Neuronal stem cell (in vitro differentiated cells): ENCODE data around the gene GRAMD4.

Experiments
- DNase-seq: peaks from one replicate; pipeline ENCODE4 v3.0.0-alpha.2; 2013; ENCODE audit warnings: low spot score
- H2AFZ ChIP-seq: one replicate; pipeline ENCODE4 v1.6.1; 2013; ENCODE audit warnings: mild to moderate bottlenecking, low read length, inconsistent platforms
- H2AK5ac ChIP-seq: 2 replicates; pipeline ENCODE4 v1.6.1; 2013; ENCODE audit warnings: low read depth, mild to moderate bottlenecking, inconsistent platforms, low read length, moderate library complexity, mixed read lengths
- H2BK120ac ChIP-seq: 2 replicates; pipeline ENCODE4 v1.6.1; 2013; ENCODE audit warnings: low read depth, mild to moderate bottlenecking, inconsistent platforms, low read length, moderate library complexity, mixed read lengths
- H2BK12ac ChIP-seq: one replicate; pipeline ENCODE4 v1.6.1; 2013; ENCODE audit warnings: low read length, inconsistent platforms
- H2BK15ac ChIP-seq: 2 replicates; pipeline ENCODE4 v1.6.1; 2013; ENCODE audit warnings: mild to moderate bottlenecking, low read length, inconsistent platforms, mixed read lengths
- H2BK5ac ChIP-seq: one replicate; pipeline ENCODE4 v1.6.1; 2013; ENCODE audit warnings: inconsistent platforms, mild to moderate bottlenecking, low read length, moderate library complexity
- H3K14ac ChIP-seq: one replicate; pipeline ENCODE4 v1.6.1; 2013; ENCODE audit warnings: low read length, inconsistent platforms
- H3K18ac ChIP-seq: 2 replicates; pipeline ENCODE4 v1.6.1; 2013; ENCODE audit warnings: low read length, inconsistent platforms
- H3K23ac ChIP-seq: 2 replicates; pipeline ENCODE4 v1.6.1; 2013; ENCODE audit warnings: low read depth, mild to moderate bottlenecking, mixed read lengths, low read length, inconsistent platforms; ENCODE audit not compliant: poor library complexity
- H3K27ac ChIP-seq: replicated peaks from 3 replicates; pipeline ENCODE4 v1.5.1; 2013; ENCODE audit warnings: low read length, inconsistent platforms
- H3K27me3 ChIP-seq, 3 experiments: 2 replicates each; pipeline ENCODE4 v1.6.1; 2013; ENCODE audit warnings: low read length in 3 of 3, mild to moderate bottlenecking in 2 of 3, inconsistent platforms in 1 of 3, low read depth in 1 of 3, mixed read lengths in 1 of 3, moderate library complexity in 1 of 3; ENCODE audit not compliant: control insufficient read depth in 3 of 3, insufficient read depth in 3 of 3
- H3K36me3 ChIP-seq, 2 donors: replicated peaks in 1 of 2; 2 replicates each; pipeline ENCODE4 v1.6.1; 2013; ENCODE audit warnings: low read length in 2 of 2; ENCODE audit not compliant: control insufficient read depth in 2 of 2, insufficient read depth in 2 of 2
- H3K4ac ChIP-seq: 2 replicates; pipeline ENCODE4 v1.6.1; 2013; ENCODE audit warnings: inconsistent platforms, mild to moderate bottlenecking, low read length, moderate library complexity
- H3K4me1 ChIP-seq, 2 donors: 1 replicate in 1 of 2; 2 replicates in 1 of 2; pipeline ENCODE4 v1.6.1; 2013; ENCODE audit warnings: low read length in 2 of 2, low read depth in 1 of 2; ENCODE audit not compliant: control insufficient read depth in 2 of 2, insufficient read depth in 1 of 2
- H3K4me2 ChIP-seq: one replicate; pipeline ENCODE4 v1.6.1; 2013; ENCODE audit warnings: mild to moderate bottlenecking, low read length, inconsistent platforms; ENCODE audit not compliant: insufficient read depth, poor library complexity, severe bottlenecking
- H3K4me3 ChIP-seq, 2 donors: 2 replicates each; pipeline ENCODE4 v1.5.1; 2013; ENCODE audit warnings: low read length in 2 of 2, mild to moderate bottlenecking in 2 of 2, inconsistent platforms in 1 of 2, moderate library complexity in 1 of 2
- H3K79me1 ChIP-seq: one replicate; pipeline ENCODE4 v1.6.1; 2013; ENCODE audit warnings: low read depth, mild to moderate bottlenecking, inconsistent platforms, low read length, moderate library complexity
- H3K9ac ChIP-seq: one replicate; pipeline ENCODE4 v1.6.1; 2013; ENCODE audit warnings: mild to moderate bottlenecking, low read depth, low read length, inconsistent platforms; ENCODE audit not compliant: poor library complexity
- H3K9me3 ChIP-seq, 2 donors: replicated peaks in 1 of 2; 2 replicates each; pipeline versions ENCODE3 to v1.6.1; 2013; ENCODE audit warnings: low read length in 2 of 2, mild to moderate bottlenecking in 2 of 2, inconsistent platforms in 1 of 2, low read depth in 1 of 2, mixed read lengths in 1 of 2, moderate library complexity in 1 of 2; ENCODE audit not compliant: control insufficient read depth in 2 of 2, insufficient read depth in 1 of 2
- H4K8ac ChIP-seq: one replicate; pipeline ENCODE4 v1.6.1; 2013; ENCODE audit warnings: low read depth, mild to moderate bottlenecking, inconsistent platforms, low read length, moderate library complexity
- H4K91ac ChIP-seq: one replicate; pipeline ENCODE4 v1.6.1; 2013; ENCODE audit warnings: low read length, low read depth, mild to moderate bottlenecking, inconsistent platforms; ENCODE audit not compliant: poor library complexity
- WGBS, 2 donors: extraction: QIAGEN DNeasy Blood & Tissue Kit; methylation state at CpG; one replicate each; pipeline ENCODE4 v1.1.7; 2013; ENCODE audit warnings: missing lambda C conversion rate in 2 of 2, mixed read lengths in 1 of 2; ENCODE audit not compliant: insufficient read length in 2 of 2, insufficient replicate concordance in 1 of 2; ENCODE audit errors: extremely low coverage in 2 of 2; 5-methylcytosine and 5-hydroxymethylcytosine counted together

The GRAMD4 gene

DNA sequence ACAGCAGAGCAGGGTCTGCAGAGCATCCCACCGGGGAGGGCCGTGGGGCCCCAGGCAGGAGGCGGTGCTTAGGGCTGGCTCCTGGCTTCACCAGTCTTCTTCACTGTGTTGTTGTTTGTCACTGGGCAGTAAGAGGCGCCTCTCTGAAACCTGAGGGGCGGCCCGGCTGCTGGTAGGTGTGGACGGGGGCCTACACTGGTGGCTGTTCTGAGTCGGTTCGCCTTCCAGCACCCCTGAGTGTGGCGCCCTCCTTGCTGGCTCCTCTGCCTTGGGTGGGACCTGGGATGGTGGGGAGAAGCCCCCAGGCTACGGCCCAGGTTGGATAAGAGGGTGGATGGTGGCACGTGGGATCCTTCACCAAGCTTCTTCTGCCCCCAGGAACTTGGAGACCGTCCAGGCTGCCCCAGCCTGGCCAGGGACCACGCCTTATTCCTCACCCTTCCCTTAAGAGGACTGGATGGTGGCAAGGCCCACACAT is 10.4 kb upstream of the GRAMD4 start:
- H2AK5ac ChIP-seq: peak overlapping the region; percentile 95
- H3K36me3 ChIP-seq: no peaks in the 10 kb centered on the region
- no peak overlapping the region for H3K4me3 ChIP-seq
- H2AFZ ChIP-seq: no peak overlapping the region
- peak overlapping the region; percentile 5 for H3K23ac ChIP-seq
- peak overlapping the region; percentile 56 for H4K91ac ChIP-seq
- H2BK5ac ChIP-seq: peak overlapping the region; percentile 90
- H3K9ac ChIP-seq: peak overlapping the region; percentile 75
- H3K9me3 ChIP-seq: no peaks in the 10 kb centered on the region
- DNase-seq: no peak
- H2BK120ac ChIP-seq: peak overlapping the region; percentile 57
- WGBS, 2 donors: no CpG with 5 or more reads among the region's 14 CpGs
- no peaks in the 10 kb centered on the region for H3K27me3 ChIP-seq
- peak overlapping the region; percentile 66 for H2BK15ac ChIP-seq
- no peak overlapping the region for H3K14ac ChIP-seq
- H3K79me1 ChIP-seq: peaks cover 11% of the 10 kb centered on the region
- H2BK12ac ChIP-seq: peak overlapping the region; percentile 24
- no peak overlapping the region for H3K4me2 ChIP-seq
- H3K18ac ChIP-seq: peak overlapping the region; percentile 95
- peak overlapping the region; percentile 93 for H3K4ac ChIP-seq
- peaks cover 23 to 31% of the 10 kb centered on the region in 2 donors for H3K4me1 ChIP-seq
- peak overlapping the region; percentile 43 for H4K8ac ChIP-seq
- peak overlapping the region; percentile 54 for H3K27ac ChIP-seq

DNA sequence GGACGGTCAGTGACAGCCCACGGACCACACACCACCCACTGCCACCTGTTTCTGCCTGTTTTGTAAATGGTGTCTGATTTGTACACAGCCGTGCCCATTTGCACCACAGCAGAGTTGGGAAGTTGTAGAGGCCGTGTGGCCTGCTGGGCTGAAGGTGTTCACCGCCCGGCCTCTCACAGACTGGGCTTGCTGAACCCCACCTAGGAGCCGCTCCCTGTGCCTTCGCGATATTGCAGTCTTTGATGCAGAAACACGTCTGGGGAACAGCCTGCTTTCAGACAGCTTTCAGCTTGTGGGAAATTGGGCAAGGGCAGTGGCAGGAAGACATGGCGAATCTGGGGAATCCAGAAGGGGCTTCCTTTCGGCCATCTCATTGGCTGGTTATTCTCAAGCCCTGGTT is 9.8 kb upstream of the GRAMD4 start:
- Histone ChIP-seq H2BK5ac (peak overlapping the region; percentile 90), H2BK120ac (no peak overlapping the region)

DNA sequence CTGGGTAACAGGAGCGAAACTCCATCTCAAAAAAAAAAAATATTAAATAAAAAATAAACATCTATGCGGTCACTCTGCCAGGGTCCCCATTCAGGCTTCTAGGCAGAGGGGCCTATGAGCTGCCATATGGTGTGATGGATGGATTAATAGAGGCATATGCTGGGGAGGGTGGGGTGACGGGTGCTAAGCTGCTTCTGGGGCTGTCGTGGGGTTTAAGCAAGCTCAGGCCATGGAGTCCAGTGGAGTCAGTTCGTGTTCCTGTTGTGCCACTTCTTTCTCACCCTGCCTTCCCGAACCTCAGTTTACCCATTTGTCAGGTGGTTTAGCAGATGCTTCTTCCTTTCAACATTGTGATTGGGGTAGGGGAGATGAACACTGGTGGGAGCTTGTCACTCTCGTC is 9.0 kb upstream of the GRAMD4 start:
- no peak overlapping the region for H2BK12ac ChIP-seq
- no peaks in the 10 kb centered on the region for H3K36me3 ChIP-seq
- no peak overlapping the region for H2AK5ac ChIP-seq
- H2BK15ac ChIP-seq: no peak overlapping the region
- H3K27ac ChIP-seq: no peak overlapping the region
- H3K18ac ChIP-seq: no peak overlapping the region
- H2BK120ac ChIP-seq: no peak overlapping the region
- H3K23ac ChIP-seq: no peak overlapping the region
- no peaks in the 10 kb centered on the region for H3K27me3 ChIP-seq
- peaks cover 23 to 31% of the 10 kb centered on the region in 2 donors for H3K4me1 ChIP-seq
- H2BK5ac ChIP-seq: no peak overlapping the region
- H3K79me1 ChIP-seq: peaks cover 11% of the 10 kb centered on the region
- no peak overlapping the region for H3K4ac ChIP-seq
- no peak overlapping the region for H2AFZ ChIP-seq
- no peak overlapping the region for H4K91ac ChIP-seq
- no peak overlapping the region for H3K14ac ChIP-seq
- no peak overlapping the region for H3K4me3 ChIP-seq
- H4K8ac ChIP-seq: no peak overlapping the region
- H3K9me3 ChIP-seq: no peaks in the 10 kb centered on the region
- H3K9ac ChIP-seq: no peak overlapping the region
- no peak for DNase-seq
- WGBS, 2 donors: no CpG with 5 or more reads among the region's 7 CpGs
- no peak overlapping the region for H3K4me2 ChIP-seq

More for the DNA sequence above, 9.8 kb upstream of the GRAMD4 start:
- H3K4ac ChIP-seq: no peak overlapping the region
- DNase-seq: no peak
- no peak overlapping the region for H4K8ac ChIP-seq
- H2BK15ac ChIP-seq: peak overlapping the region; percentile 66
- peak overlapping the region; percentile 95 for H3K18ac ChIP-seq
- H2BK12ac ChIP-seq: no peak overlapping the region
- peaks cover 11% of the 10 kb centered on the region for H3K79me1 ChIP-seq
- peaks cover 23 to 31% of the 10 kb centered on the region in 2 donors for H3K4me1 ChIP-seq
- H3K14ac ChIP-seq: no peak overlapping the region
- no peaks in the 10 kb centered on the region for H3K27me3 ChIP-seq
- no peak overlapping the region for H3K23ac ChIP-seq
- H2AK5ac ChIP-seq: peak overlapping the region; percentile 95
- no peak overlapping the region for H3K4me2 ChIP-seq
- no peak overlapping the region for H4K91ac ChIP-seq
- no peaks in the 10 kb centered on the region for H3K36me3 ChIP-seq
- H2AFZ ChIP-seq: no peak overlapping the region
- H3K9ac ChIP-seq: no peak overlapping the region
- no peaks in the 10 kb centered on the region for H3K9me3 ChIP-seq
- no peak overlapping the region for H3K4me3 ChIP-seq
- no CpG with 5 or more reads among the region's 12 CpGs for WGBS, 2 donors
- H3K27ac ChIP-seq: no peak overlapping the region

DNA sequence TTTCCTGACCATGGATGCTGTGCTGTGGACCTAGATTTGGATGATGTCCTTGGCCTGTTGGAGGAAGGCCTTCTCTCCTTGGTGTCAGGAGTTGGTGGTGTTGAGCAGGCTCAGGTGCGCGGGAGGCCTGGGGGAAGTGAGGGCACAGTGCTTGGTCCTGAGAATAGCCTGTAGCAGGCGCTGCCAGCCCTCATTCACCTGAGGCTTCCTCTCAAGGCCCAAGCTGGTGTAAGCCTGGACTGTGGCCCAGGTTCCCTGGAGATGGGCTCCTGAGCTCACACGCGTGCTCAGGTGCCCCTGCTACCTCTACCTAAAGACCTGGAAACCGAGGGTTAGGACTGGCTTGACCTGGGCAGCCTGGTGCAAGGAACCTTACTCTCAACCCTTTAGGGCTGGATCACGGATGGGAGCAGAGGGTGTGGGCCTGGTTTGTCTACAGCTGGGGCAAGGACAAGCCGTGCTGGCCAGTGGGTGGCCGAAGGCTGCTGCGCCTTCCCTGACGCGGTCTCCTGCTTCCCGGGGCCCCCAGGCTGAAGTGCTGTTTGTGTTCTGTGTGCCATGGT is 7.8 kb upstream of the GRAMD4 start:
- H3K23ac ChIP-seq: peak overlapping the region; percentile 26
- H3K36me3 ChIP-seq: no peaks in the 10 kb centered on the region
- H4K91ac ChIP-seq: no peak overlapping the region
- H2BK12ac ChIP-seq: no peak overlapping the region
- no peak for DNase-seq
- H2BK5ac ChIP-seq: peak overlapping the region; percentile 6
- H3K4me3 ChIP-seq: no peak overlapping the region
- peak overlapping the region; percentile 84 for H3K18ac ChIP-seq
- no peak overlapping the region for H2BK120ac ChIP-seq
- H3K9ac ChIP-seq: no peak overlapping the region
- H3K14ac ChIP-seq: no peak overlapping the region
- H3K4me2 ChIP-seq: no peak overlapping the region
- H2AFZ ChIP-seq: no peak overlapping the region
- H2BK15ac ChIP-seq: no peak overlapping the region
- H3K4me1 ChIP-seq: peaks cover 23 to 31% of the 10 kb centered on the region in 2 donors
- no peak overlapping the region for H4K8ac ChIP-seq
- peak overlapping the region; percentile 88 for H2AK5ac ChIP-seq
- peaks cover 9% of the 10 kb centered on the region for H3K79me1 ChIP-seq
- H3K9me3 ChIP-seq: no peaks in the 10 kb centered on the region
- H3K27me3 ChIP-seq: no peaks in the 10 kb centered on the region
- no peak overlapping the region for H3K27ac ChIP-seq
- no CpG with 5 or more reads among the region's 13 CpGs for WGBS, 2 donors
- H3K4ac ChIP-seq: no peak overlapping the region
